GM18517 (cell line): ENCODE results near the gene SLC25A53.
"Not testable (repeated sequence)": the region's sequence is repeated elsewhere in the genome, so short reads cannot be mapped to it uniquely, and the experiment has no call there.

Experiments used
- ATAC-seq: cut with Tn5 transposase; IDR thresholded peaks from one replicate; pipeline ENCODE4 v1.9.1; 2021; ENCODE audit warnings: mild to moderate bottlenecking, moderate library complexity; ENCODE audit not compliant: unreplicated experiment

SLC25A53 gene

DNA sequence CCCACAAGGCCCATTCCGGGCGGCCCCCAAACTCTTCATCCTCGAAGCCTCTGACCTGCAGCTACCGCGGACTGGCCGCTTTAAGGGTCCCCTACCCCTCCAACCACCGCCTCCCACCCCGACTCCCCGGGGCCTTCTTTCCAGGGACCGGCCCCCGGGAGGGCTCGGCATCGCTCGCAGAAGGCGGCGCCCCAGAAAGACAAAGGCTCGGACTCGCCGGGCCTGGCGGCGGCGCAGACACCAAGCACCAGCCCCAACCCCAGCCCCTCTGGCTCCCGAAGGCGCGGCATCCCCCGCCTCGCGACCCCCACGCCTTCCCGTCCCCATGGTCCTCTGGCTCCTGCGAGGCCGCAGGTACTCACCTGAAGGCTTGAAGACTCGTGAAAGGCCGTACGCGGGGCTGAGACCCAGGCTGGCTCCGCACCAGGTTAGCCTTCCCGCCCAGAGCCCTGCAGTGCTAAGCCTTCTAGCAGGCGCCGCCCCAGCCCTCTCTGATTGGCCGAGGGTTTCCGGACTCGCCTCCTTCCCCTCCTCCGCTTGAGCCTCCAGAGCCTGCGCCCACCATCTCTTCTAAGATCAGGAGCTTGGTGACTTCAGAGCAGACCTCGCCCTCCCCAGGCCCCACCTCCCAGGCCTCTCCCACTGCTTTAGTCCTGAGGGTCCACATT is 80.9 kb downstream of the SLC25A53 start, which contains the start of gene TMSB15C:
TSS of gene TMSB15C (minus strand) at position 459 of the 668 bp plus-strand sequence.
- peak; percentile 97 for ATAC-seq

DNA sequence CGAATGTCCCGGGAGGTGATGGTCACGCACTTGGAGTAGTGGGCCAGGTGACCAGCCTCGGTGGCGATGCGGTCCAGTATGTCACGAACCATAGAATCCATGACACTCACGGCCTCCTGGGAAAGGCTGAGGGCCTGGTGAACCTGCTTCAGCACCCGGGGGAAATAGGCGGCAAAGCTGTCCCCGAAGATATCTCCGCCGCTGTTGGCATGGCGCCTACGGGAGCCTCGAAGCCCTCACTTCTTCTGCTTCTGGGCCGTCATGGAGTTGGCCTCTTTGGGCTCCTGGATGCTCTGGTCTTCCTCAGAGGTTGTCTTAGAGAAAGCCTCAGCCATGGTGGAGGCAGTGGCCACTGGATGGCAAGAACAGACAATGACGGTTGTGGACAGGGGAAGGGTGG is 94.2 kb downstream of the SLC25A53 start:
- ATAC-seq, result not testable (repeated sequence)

DNA sequence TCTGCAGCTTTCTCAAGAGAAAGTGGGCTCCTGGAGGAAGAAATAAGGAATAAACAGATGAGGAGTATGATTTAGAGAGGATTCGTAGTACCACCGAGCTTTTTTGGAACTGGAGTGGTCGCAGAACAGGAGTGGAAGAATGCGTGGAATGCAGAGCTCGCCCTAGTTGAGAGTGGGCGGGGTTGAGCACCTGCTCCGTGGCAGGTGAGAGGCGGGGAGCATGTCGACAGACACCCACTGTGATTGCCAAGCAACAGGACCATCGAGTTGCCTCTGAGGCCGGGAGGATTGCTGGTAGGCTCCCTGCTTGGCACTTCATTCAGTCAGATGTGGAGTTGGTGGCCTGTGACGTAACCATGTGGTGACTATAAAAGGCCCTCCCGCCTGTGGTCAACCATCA is 101.9 kb downstream of the SLC25A53 start:
- ATAC-seq, result not testable (repeated sequence)
